HG03280 (cell line): Measurements from ENCODE around the gene FXYD4.

ENCODE experiments used
- ATAC-seq: cut with Tn5 transposase; IDR thresholded peaks from one replicate; pipeline ENCODE4 v1.9.1; 2021; ENCODE audit warnings: mild to moderate bottlenecking, moderate library complexity; ENCODE audit not compliant: unreplicated experiment

FXYD4 gene

GRCh38 chr10:43394868-43395267 is 23.4 kb downstream of the FXYD4 start:
- ATAC-seq = no peak

- no peak for ATAC-seq
These were observed 24.2 kb downstream of the FXYD4 start for GRCh38 chr10:43395571-43396060.

- peak; percentile 46 for ATAC-seq
These were observed 24.9 kb downstream of the FXYD4 start for GRCh38 chr10:43396061-43396927.

GRCh38 chr10:43396928-43397624 is 25.6 kb downstream of the FXYD4 start:
- peak; percentile 80 for ATAC-seq

GRCh38 chr10:43398939-43399319 is 27.5 kb downstream of the FXYD4 start:
- no peak for ATAC-seq

- no peak for ATAC-seq
These were observed 28.2 kb downstream of the FXYD4 start for GRCh38 chr10:43399320-43400310.

GRCh38 chr10:43401627-43402026 is 30.2 kb downstream of the FXYD4 start:
- no peak for ATAC-seq

GRCh38 chr10:43402176-43402575 is 30.7 kb downstream of the FXYD4 start:
- no peak for ATAC-seq

- ATAC-seq = no peak
These were observed 31.5 kb downstream of the FXYD4 start for GRCh38 chr10:43402880-43403452.

- ATAC-seq = no peak
These were observed 32.7 kb downstream of the FXYD4 start for GRCh38 chr10:43403911-43404703.

- ATAC-seq = no peak
These were observed 33.3 kb downstream of the FXYD4 start for GRCh38 chr10:43404704-43405084.

- peak; percentile 24 for ATAC-seq
These were observed 35.7 kb downstream of the FXYD4 start for GRCh38 chr10:43407148-43407575.

GRCh38 chr10:43407576-43408330 is 36.3 kb downstream of the FXYD4 start:
- ATAC-seq = peak; percentile 42

- ATAC-seq = no peak
These were observed 36.9 kb downstream of the FXYD4 start for GRCh38 chr10:43408331-43408709.

GRCh38 chr10:43408710-43409384 is 37.4 kb downstream of the FXYD4 start, which contains the start of gene HNRNPF:
HNRNPF (minus strand) TSS chr10:43409186; CDS start chr10:43387884, 21,302 bp downstream.
- ATAC-seq = peak; percentile 67

- no peak for ATAC-seq
These were observed 38.1 kb downstream of the FXYD4 start for GRCh38 chr10:43409385-43410109.

- no peak for ATAC-seq
These were observed 38.9 kb downstream of the FXYD4 start for GRCh38 chr10:43410345-43410744.

GRCh38 chr10:43411536-43411935 is 40.1 kb downstream of the FXYD4 start:
- no peak for ATAC-seq
